ENCODE results near the gene LMF1.

- no peak for TF ChIP-seq EZH2phosphoT487 (IDR thresholded peaks at IDR 0.05; ENCODE audit: borderline replicate concordance)
- TF ChIP-seq CTCF (IDR thresholded peaks at IDR 0.05 in 2 of 3, conservative IDR thresholded peaks at IDR 0.05 in 1 of 3; ENCODE audit: borderline replicate concordance in 1 of 3, insufficient read depth in 1 of 3, low read depth in 2 of 3, low read length in 2 of 3) = no peak
- no peak for TF ChIP-seq POLR2A (IDR thresholded peaks at IDR 0.05; ENCODE audit: borderline replicate concordance, extremely low read depth, insufficient read depth, insufficient read length)
- TF ChIP-seq MAX (IDR thresholded peaks at IDR 0.05) = no peak
- no peak for TF ChIP-seq RAD21 (IDR thresholded peaks at IDR 0.05; ENCODE audit: low read depth)
- no peak for TF ChIP-seq FOSL1 (IDR thresholded peaks at IDR 0.05; ENCODE audit: low read depth)
- no peak for TF ChIP-seq SIN3A (IDR thresholded peaks at IDR 0.05; ENCODE audit: low read depth)
- no peak for TF ChIP-seq REST (IDR thresholded peaks at IDR 0.05; ENCODE audit: low read depth)
- no peak for TF ChIP-seq SP1 (IDR thresholded peaks at IDR 0.05; ENCODE audit: low read depth)
- TF ChIP-seq POLR2AphosphoS5 (IDR thresholded peaks at IDR 0.05; ENCODE audit: low read depth, low read length) = no peak
- TF ChIP-seq JUND (IDR thresholded peaks at IDR 0.05) = no peak
- TF ChIP-seq YY1 (IDR thresholded peaks at IDR 0.05; ENCODE audit: extremely low read depth, insufficient replicate concordance, low read depth, low read length) = no peak
- TF ChIP-seq ZNF274 (IDR thresholded peaks at IDR 0.05; ENCODE audit: low read depth, low read length) = no peak
These were observed 40.3 kb downstream of the LMF1 start for GRCh38 chr16:930511-930910.

All from HCT116 (cell line).